HepG2 (cell line): Measurements from ENCODE around the gene PHRF1. TPM values are rescaled to one million over a fixed set of nuclear protein-coding genes. Genes with fewer than 3 reads are reported as not detected.

Experiments used
- ARID5B ChIP-seq: IDR thresholded peaks from 2 replicates; pipeline ENCODE4 v1.4.0; 2020; ENCODE audit warnings: mild to moderate bottlenecking, missing genetic modification reagents
- HNRNPLL ChIP-seq: fragments of 200-400 bp; formaldehyde crosslinking; IDR thresholded peaks from 2 replicates; pipeline ENCODE4 v1.6.1; 2017; ENCODE audit warnings: mild to moderate bottlenecking, low read depth, low read length; ENCODE audit not compliant: poor library complexity, severe bottlenecking
- JUN ChIP-seq: sonication (generic); formaldehyde crosslinking; IDR thresholded peaks from 2 replicates; pipeline ENCODE4 v1.4.0; 2020; ENCODE audit warnings: mild to moderate bottlenecking, missing genetic modification reagents
- KAT2B ChIP-seq: fragments of 150-350 bp; IDR thresholded peaks from 2 replicates; pipeline ENCODE4 v1.6.1; 2014; ENCODE audit warnings: low read depth, low read length, borderline replicate concordance
- KAT8 ChIP-seq: IDR thresholded peaks from 2 replicates; pipeline ENCODE4 v1.6.1; 2016; ENCODE audit warnings: missing genetic modification reagents, missing compliant biosample characterization
- KDM5A ChIP-seq: fragments of 200-600 bp; sonication (generic); IDR thresholded peaks from 2 replicates; pipeline ENCODE4 v1.7.0; 2018; ENCODE audit warnings: antibody characterized with exemption, mild to moderate bottlenecking, low read length, borderline replicate concordance
- MEIS2 ChIP-seq: sonication (generic); formaldehyde crosslinking; IDR thresholded peaks from 2 replicates; pipeline ENCODE4 v1.9.0; 2021; ENCODE audit warnings: mild to moderate bottlenecking, missing genetic modification reagents
- MXD3 ChIP-seq: IDR thresholded peaks from 2 replicates; pipeline ENCODE4 v1.6.1; 2016; ENCODE audit warnings: mild to moderate bottlenecking, missing biosample characterization, missing genetic modification reagents
- MZF1 ChIP-seq: sonication (generic); formaldehyde crosslinking; IDR thresholded peaks from 2 replicates; pipeline ENCODE4 v1.8.1; 2023; ENCODE audit warnings: mild to moderate bottlenecking, missing genetic modification reagents, borderline replicate concordance
- NKX3-1 ChIP-seq: sonication (generic); formaldehyde crosslinking; IDR thresholded peaks from 2 replicates; pipeline ENCODE4 v1.5.0; 2020; ENCODE audit warnings: missing genetic modification reagents
- POLR2G ChIP-seq: fragments of 200-400 bp; formaldehyde crosslinking; IDR thresholded peaks from 2 replicates; pipeline ENCODE4 v1.6.1; 2018; ENCODE audit warnings: mild to moderate bottlenecking, low read depth, low read length, moderate library complexity
- PRMT3 ChIP-seq: sonication (generic); formaldehyde crosslinking; IDR thresholded peaks from 2 replicates; pipeline ENCODE4 v1.8.1; 2022; ENCODE audit warnings: low read depth, mild to moderate bottlenecking, moderate library complexity, missing genetic modification reagents, borderline replicate concordance
- SAFB2 ChIP-seq: sonication (generic); formaldehyde crosslinking; IDR thresholded peaks from 2 replicates; pipeline ENCODE4 v1.5.1; 2020; ENCODE audit warnings: missing genetic modification reagents, low read depth, mild to moderate bottlenecking, borderline replicate concordance
- SMC3 ChIP-seq: IDR thresholded peaks from 2 replicates; pipeline ENCODE4 v1.6.1; 2011; ENCODE audit warnings: low read length, improper control_type of control experiment
- ZFYVE20 ChIP-seq: sonication (generic); formaldehyde crosslinking; IDR thresholded peaks from 2 replicates; pipeline ENCODE4 v1.8.0; 2023; ENCODE audit warnings: low read depth, mild to moderate bottlenecking, moderate library complexity, missing genetic modification reagents, borderline replicate concordance
- ZGPAT ChIP-seq: IDR thresholded peaks from 2 replicates; pipeline ENCODE4 v1.6.1; 2016; ENCODE audit warnings: mild to moderate bottlenecking
- ZKSCAN5 ChIP-seq: sonication (generic); formaldehyde crosslinking; IDR thresholded peaks from 2 replicates; pipeline ENCODE4 v1.5.1; 2020; ENCODE audit warnings: mild to moderate bottlenecking, missing genetic modification reagents
- ZMAT3 ChIP-seq: sonication (generic); formaldehyde crosslinking; conservative IDR thresholded peaks from 2 replicates; pipeline ENCODE4 v1.7.0; 2021; ENCODE audit warnings: missing genetic modification reagents
- ZNF816 ChIP-seq: sonication (generic); formaldehyde crosslinking; IDR thresholded peaks from 2 replicates; pipeline ENCODE4 v1.8.0; 2022; ENCODE audit warnings: missing genetic modification reagents, mild to moderate bottlenecking, borderline replicate concordance
- ZNF850 ChIP-seq: sonication (generic); formaldehyde crosslinking; conservative IDR thresholded peaks from 2 replicates; pipeline ENCODE4 v1.9.0; 2021; ENCODE audit warnings: mild to moderate bottlenecking, missing genetic modification reagents
- ZSCAN12 ChIP-seq: sonication (generic); formaldehyde crosslinking; IDR thresholded peaks from 2 replicates; pipeline ENCODE4 v1.9.0; 2021; ENCODE audit warnings: mild to moderate bottlenecking, missing genetic modification reagents
- polyA plus RNA-seq, 8 experiments: library from polyadenylated mRNA; depleted of rRNA in 3 of 8; stranded (reverse) in 7 of 8; unstranded in 1 of 8; fragments of >200 nt; fragmentation: Illumina TruSeq in 4 of 8; extraction: Trizol in 4 of 8; gene quantifications; 2 replicates each; pipeline versions ENCODE4 v1.2.1 to v1.2.3, GENCODE V29; 2011 to 2016; ENCODE audit warnings: low read depth in 4 of 8, missing spikeins in 1 of 8, mixed read lengths in 1 of 8; ENCODE audit not compliant: insufficient read depth in 1 of 8
- total RNA-seq, 5 experiments: library from RNA; depleted of rRNA; stranded (reverse); fragments of >200 nt; fragmentation: Illumina TruSeq; extraction: Trizol; gene quantifications; 2 replicates each; pipeline ENCODE4 v1.2.3, GENCODE V29; 2016; ENCODE audit warnings: low read depth in 1 of 5
- TF ChIP-seq, protein P1 (sequence below): sonication (generic); formaldehyde crosslinking; IDR thresholded peaks from 2 replicates; pipeline ENCODE4 v1.5.1; 2020; ENCODE audit warnings: mild to moderate bottlenecking, moderate library complexity, missing genetic modification reagents

Gene PHRF1
- total and polyA plus RNA-seq, 2 of the 13 experiments (the other 11 are each of a cell fraction or from before 2014, with no cell fraction given): 8.2 to 16.7 TPM

- TF ChIP-seq ZGPAT: peak; percentile 46; the same call in 1 of the 2 replicates
- TF ChIP-seq POLR2G: peak; percentile 68
- no peak for TF ChIP-seq ZSCAN12
- TF ChIP-seq KAT2B: no peak
- TF ChIP-seq ZNF816 (CRISPR knock-in tag): no peak
- no peak for TF ChIP-seq ZKSCAN5 (CRISPR knock-in tag)
- TF ChIP-seq ZNF850 (CRISPR knock-in tag): no peak
- no peak; the same call in 1 of the 2 replicates for TF ChIP-seq KAT8 (CRISPR knock-in tag)
- no peak for TF ChIP-seq NKX3-1 (CRISPR knock-in tag)
- no peak for TF ChIP-seq MXD3 (CRISPR knock-in tag)
- TF ChIP-seq HNRNPLL: no peak
- TF ChIP-seq ZFYVE20 (CRISPR knock-in tag): no peak
- no peak; the same call in 1 of the 2 replicates for TF ChIP-seq MEIS2 (CRISPR knock-in tag)
- no peak; the same call in 1 of the 2 replicates for TF ChIP-seq KDM5A
- TF ChIP-seq ARID5B (CRISPR knock-in tag): peak; percentile 27; the same call in 1 of the 2 replicates
- TF ChIP-seq, protein P1, sequence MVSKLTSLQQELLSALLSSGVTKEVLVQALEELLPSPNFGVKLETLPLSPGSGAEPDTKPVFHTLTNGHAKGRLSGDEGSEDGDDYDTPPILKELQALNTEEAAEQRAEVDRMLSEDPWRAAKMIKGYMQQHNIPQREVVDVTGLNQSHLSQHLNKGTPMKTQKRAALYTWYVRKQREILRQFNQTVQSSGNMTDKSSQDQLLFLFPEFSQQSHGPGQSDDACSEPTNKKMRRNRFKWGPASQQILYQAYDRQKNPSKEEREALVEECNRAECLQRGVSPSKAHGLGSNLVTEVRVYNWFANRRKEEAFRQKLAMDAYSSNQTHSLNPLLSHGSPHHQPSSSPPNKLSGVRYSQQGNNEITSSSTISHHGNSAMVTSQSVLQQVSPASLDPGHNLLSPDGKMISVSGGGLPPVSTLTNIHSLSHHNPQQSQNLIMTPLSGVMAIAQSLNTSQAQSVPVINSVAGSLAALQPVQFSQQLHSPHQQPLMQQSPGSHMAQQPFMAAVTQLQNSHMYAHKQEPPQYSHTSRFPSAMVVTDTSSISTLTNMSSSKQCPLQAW: peak; percentile 97
- TF ChIP-seq SAFB2 (CRISPR knock-in tag): no peak
- no peak for TF ChIP-seq ZMAT3
- TF ChIP-seq JUN (CRISPR knock-in tag): no peak
- TF ChIP-seq MZF1 (CRISPR knock-in tag): no peak
- no peak for TF ChIP-seq SMC3
- no peak for TF ChIP-seq PRMT3 (CRISPR knock-in tag)
Observed at GRCh38 chr11:561148-562003, 14.9 kb upstream of the PHRF1 start (continued).
